Esophagus (tissue), 2 donors: Measurements from ENCODE around the gene PXYLP1. TPM values are rescaled to one million over a fixed set of nuclear protein-coding genes. Genes with fewer than 3 reads are reported as not detected.

Experiments used
- H3K27ac ChIP-seq, 2 donors: one replicate each; pipeline ENCODE4 v1.5.1; 2013; ENCODE audit warnings: low read depth in 2 of 2, mild to moderate bottlenecking in 2 of 2, inconsistent platforms in 1 of 2, low read length in 1 of 2, moderate library complexity in 1 of 2
- H3K27me3 ChIP-seq, 2 donors: one replicate each; pipeline ENCODE4 v1.6.1; 2013; ENCODE audit warnings: low read length in 2 of 2, control low read depth in 1 of 2, mild to moderate bottlenecking in 1 of 2; ENCODE audit not compliant: insufficient read depth in 2 of 2, control insufficient read depth in 1 of 2
- H3K36me3 ChIP-seq, 2 donors: one replicate each; pipeline ENCODE4 v1.6.1; 2013; ENCODE audit warnings: low read length in 1 of 2; ENCODE audit not compliant: control insufficient read depth in 2 of 2, insufficient read depth in 2 of 2
- H3K4me1 ChIP-seq, 2 donors: one replicate each; pipeline ENCODE4 v1.6.1; 2013; ENCODE audit warnings: low read length in 1 of 2; ENCODE audit not compliant: control insufficient read depth in 2 of 2, insufficient read depth in 2 of 2
- H3K4me3 ChIP-seq, 2 donors: one replicate each; pipeline ENCODE4 v1.5.1; 2013; ENCODE audit warnings: low read length in 2 of 2, mild to moderate bottlenecking in 2 of 2, low read depth in 1 of 2, moderate library complexity in 1 of 2
- H3K9me3 ChIP-seq, 2 donors: one replicate each; pipeline ENCODE4 v1.6.1; 2013; ENCODE audit warnings: mild to moderate bottlenecking in 2 of 2, low read depth in 1 of 2, low read length in 1 of 2, moderate library complexity in 1 of 2; ENCODE audit not compliant: control insufficient read depth in 2 of 2, insufficient read depth in 1 of 2
- WGBS, 2 donors: extraction: QIAGEN DNeasy Blood & Tissue Kit; methylation state at CpG; one replicate each; pipeline ENCODE4 v1.1.7; 2013; 5-methylcytosine and 5-hydroxymethylcytosine counted together
- polyA plus RNA-seq, 2 donors: library from polyadenylated mRNA; stranded (reverse); fragments of 200-250 nt; gene quantifications; one replicate each; pipeline ENCODE4 v1.2.3, GENCODE V29; 2013
- donor health status: healthy with polysubstance abuse.
- donor health status: Bipolar disorder and iron deficiency.

PXYLP1 gene
- polyA plus RNA-seq, 2 donors: 1.1 to 1.2 TPM

DNA sequence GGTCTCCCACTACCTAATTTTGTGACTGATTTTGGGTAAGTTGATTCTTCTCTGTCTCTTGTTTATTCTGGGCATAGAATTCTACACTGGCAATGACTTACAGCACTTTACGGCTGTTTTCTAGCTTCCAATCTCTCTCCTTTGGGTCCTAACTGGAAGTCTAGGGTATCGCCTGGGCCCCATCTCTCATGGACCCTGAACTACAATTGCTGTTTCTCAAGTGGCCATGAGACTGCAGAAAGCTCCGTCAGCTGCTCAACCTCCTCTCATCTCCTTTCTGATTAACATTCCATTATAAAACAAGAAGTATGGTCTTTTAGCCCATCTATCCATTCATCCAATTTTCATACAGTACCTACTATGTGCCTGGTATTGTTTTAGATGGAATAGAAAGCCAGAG lies 4.4 kb upstream of the PXYLP1 start:
- Histone ChIP-seq H3K27ac (no peak overlapping the region), H3K27me3 (no peaks in the 10 kb centered on the region), H3K4me3 (no peak overlapping the region), H3K9me3 (no peaks in the 10 kb centered on the region), H3K36me3 (no peaks in the 10 kb centered on the region), H3K4me1 (peaks cover 0 to 2% of the 10 kb centered on the region in 2 donors)
- 89 to 94% methylated on average over 3 of the region's 3 CpGs for WGBS, 2 donors

DNA sequence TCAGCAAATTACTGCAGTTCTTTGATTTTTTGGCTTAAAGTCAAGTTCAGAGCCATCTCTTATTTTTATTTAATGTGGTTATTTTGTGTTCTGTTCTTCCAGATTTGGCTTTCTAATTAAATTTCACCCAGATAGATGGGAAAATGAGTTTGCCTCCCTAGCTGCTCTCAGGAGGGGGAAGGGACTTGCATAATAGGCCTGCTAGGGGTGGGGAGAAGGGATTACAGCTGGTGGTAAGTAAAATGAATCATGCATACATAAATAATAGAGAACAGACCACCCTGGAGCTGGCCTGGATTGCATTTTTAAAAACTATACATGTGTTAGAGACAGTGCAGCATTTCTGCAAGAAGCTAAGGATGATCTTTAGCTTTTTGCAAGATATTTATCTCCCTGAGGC lies 3.9 kb upstream of the PXYLP1 start:
- H3K4me3 ChIP-seq: no peak overlapping the region
- H3K27me3 ChIP-seq: no peaks in the 10 kb centered on the region
- no peaks in the 10 kb centered on the region for H3K36me3 ChIP-seq
- peaks cover 0 to 2% of the 10 kb centered on the region in 2 donors for H3K4me1 ChIP-seq
- no peaks in the 10 kb centered on the region for H3K9me3 ChIP-seq
- H3K27ac ChIP-seq: no peak overlapping the region

DNA sequence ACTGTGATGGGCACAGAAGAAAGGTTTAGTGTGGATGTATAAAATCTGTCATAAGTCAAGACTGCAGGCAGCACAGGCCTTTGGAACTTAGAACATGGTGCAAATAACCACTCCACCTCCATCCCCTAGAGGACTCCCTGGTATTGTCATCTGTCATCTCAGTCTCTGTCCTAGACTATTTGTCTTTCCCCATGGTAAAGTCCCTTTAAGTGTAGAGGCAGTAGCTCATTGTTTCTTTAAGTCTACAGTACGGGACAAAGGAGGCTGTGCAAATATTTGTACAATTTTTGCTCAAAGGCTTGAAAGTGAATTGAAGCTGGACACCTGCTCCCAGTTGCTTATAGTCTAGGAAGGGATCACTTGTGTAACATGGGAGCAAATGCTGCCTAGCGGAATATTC lies 3.2 kb upstream of the PXYLP1 start:
- H3K27ac ChIP-seq: no peak overlapping the region
- no peaks in the 10 kb centered on the region for H3K36me3 ChIP-seq
- H3K4me1 ChIP-seq: peaks cover 2% of the 10 kb centered on the region in 2 donors
- 63 to 75% methylated on average over 2 of the region's 2 CpGs for WGBS, 2 donors
- H3K9me3 ChIP-seq: no peaks in the 10 kb centered on the region
- no peaks in the 10 kb centered on the region for H3K27me3 ChIP-seq
- no peak overlapping the region for H3K4me3 ChIP-seq

DNA sequence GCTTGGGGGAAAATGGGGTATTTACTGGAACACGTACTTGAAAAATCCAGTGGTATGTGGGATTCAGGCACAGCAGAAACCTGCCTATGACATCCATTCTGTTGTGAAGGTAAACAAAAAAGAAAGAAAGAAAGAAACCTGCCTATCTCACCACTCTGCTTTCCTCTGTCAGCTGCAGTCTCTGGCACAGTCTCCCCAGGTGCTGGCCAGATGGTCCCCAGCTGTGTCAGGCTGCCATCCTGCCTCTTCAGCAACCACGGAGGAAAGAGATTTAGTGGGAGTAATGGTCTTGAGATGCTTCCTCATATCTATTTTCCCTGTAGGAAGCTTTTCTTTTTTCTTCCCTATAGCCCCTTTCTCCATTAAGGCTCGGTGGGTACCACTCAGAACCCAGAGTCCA lies 2.5 kb upstream of the PXYLP1 start:
- WGBS, 2 donors: 64 to 76% methylated on average over 3 of the region's 3 CpGs
- H3K4me3 ChIP-seq: no peak overlapping the region
- no peaks in the 10 kb centered on the region for H3K27me3 ChIP-seq
- no peaks in the 10 kb centered on the region for H3K9me3 ChIP-seq
- H3K36me3 ChIP-seq: no peaks in the 10 kb centered on the region
- peaks cover 2% of the 10 kb centered on the region in 2 donors for H3K4me1 ChIP-seq
- no peak overlapping the region for H3K27ac ChIP-seq

DNA sequence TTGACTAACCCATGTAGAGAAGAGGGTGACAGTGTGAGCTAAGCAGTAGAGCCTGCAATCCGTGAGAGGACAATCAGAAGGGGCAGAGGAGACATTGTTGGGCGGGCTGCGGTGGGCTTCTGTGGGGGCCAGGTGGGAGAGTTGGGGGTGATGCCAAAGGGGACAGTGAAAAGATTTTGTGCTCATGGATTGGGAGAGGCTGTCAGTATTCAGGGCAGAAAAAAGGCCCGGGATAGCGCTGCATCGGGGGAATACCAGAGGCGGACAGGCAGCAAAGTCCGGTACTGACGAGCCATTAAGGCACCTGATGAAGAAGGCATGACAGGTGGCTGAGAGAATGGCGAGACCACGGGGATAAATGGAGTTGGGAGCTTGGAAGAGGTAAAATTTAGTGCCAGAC lies 1.3 kb upstream of the PXYLP1 start:
- WGBS, 2 donors: 97 to 98% methylated on average over 11 of the region's 11 CpGs
- peaks cover 2% of the 10 kb centered on the region in 2 donors for H3K4me1 ChIP-seq

DNA sequence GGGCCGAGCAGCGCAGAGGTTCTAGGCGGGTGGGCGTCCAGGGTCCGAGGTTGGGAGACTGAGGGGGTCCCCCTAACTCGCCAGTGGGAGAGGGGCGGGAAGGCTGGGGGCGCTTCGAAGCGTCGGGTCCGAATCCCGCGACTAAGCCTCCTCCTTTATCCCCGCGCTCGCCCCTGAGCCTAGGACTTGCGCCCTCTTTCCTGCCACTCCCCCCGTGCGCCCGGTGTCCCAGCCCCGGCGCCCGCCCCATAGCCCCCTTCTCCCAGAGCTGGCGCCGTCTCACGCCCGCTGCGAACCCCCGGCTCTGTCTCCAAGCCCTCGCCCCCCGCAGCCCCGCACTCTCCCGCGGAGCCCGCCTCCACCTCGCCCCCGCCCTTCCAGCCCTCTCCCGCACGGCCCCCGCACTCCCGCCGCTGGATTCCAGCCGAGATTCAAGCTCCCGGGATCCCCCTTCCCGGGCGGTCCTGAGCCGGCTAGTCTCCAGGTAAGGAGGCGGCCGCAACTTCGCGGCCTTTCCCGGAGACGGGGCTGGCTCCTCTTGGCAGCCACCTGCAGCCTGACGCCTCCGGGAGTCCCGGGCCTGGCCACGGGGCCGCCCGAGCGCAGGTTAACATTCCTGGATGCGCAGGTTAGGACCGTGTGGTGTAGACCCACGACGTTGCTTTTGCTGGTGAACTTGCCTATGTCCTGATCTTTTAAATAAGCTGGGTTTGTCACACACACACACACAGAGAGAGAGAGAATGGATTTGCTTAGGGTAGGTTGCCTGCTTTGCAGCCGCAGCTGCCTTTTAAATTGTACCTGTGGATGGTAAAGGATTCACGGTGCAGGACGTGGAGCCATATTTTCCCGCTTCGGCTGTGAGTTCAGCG lies 563 bp downstream of the PXYLP1 start:
- 2% methylated on average over 39 to 71 of the region's 71 CpGs for WGBS, 2 donors

More for the DNA sequence above, 1.3 kb upstream of the PXYLP1 start:
- Histone ChIP-seq H3K27ac (no peak overlapping the region), H3K36me3 (no peaks in the 10 kb centered on the region), H3K27me3 (no peaks in the 10 kb centered on the region), H3K4me3 (no peak overlapping the region), H3K9me3 (no peaks in the 10 kb centered on the region)

DNA sequence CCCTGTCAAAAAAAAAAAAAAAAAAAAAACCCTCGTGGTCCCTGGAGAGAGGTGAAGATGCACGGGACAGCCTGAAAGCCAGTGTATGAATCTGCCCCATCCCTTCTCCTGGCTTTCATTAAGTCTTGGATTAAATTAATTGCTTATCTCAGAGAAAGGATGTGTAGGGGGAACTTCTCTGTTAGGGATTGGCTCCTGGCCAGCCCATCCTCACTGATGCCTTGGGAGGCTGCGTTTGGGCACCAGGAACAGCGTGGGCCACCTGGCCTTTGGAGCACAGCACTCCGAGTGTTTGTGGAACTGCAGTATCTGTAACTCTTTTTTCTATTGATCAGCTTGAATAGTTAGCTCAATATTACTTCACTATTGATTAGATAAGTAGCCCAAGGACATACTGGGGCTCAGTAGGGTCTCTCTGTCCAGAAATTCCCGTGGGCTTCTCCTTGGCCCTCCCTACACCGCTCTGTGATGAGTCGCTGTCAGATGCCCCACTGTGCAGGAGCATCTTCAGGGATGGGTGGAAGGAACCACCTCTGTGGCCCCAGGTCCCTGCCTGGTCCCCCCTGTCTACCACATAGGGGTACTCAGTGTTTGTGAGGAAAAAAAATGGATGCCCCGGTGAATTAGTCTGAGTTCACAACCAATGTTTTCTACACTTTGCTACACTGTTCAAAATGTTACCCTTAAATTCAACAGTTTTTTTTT lies 2.0 kb downstream of the PXYLP1 start:
- H3K9me3 ChIP-seq: no peaks in the 10 kb centered on the region
- H3K27ac ChIP-seq: no peak overlapping the region
- H3K4me1 ChIP-seq: peaks cover 2% of the 10 kb centered on the region in 2 donors
- no peaks in the 10 kb centered on the region for H3K27me3 ChIP-seq
- 83 to 89% methylated on average over 9 of the region's 9 CpGs for WGBS, 2 donors
- H3K4me3 ChIP-seq: no peak overlapping the region
- no peaks in the 10 kb centered on the region for H3K36me3 ChIP-seq

More for the DNA sequence above, 563 bp downstream of the PXYLP1 start:
- H3K9me3 ChIP-seq: no peaks in the 10 kb centered on the region
- peaks cover 2% of the 10 kb centered on the region in 2 donors for H3K4me1 ChIP-seq
- H3K4me3 ChIP-seq: peak overlapping the region; percentile 69 to 77
- H3K27me3 ChIP-seq: no peaks in the 10 kb centered on the region
- H3K27ac ChIP-seq: peak overlapping the region; percentile 35 to 45
- no peaks in the 10 kb centered on the region for H3K36me3 ChIP-seq

DNA sequence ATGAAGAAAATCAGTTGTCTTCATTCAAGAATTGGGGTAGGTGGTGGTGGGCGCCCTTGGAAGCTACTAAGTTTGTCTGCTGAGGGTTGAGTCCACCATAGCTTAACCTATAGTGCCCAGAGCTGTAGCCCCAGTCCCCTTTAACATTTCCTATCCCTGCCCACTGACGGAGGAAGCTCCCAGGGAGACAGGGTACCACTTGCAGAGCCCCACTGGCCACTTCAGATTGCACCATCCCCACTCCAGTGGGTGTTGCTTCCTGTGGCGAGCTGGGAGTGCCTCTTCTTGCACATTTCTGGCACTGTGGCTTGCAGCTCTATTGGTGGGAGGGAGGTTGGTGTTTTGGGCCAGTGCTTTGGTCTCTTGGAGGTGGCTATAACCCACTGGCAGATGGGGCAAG lies 2.7 kb downstream of the PXYLP1 start:
- no peaks in the 10 kb centered on the region for H3K27me3 ChIP-seq
- no peaks in the 10 kb centered on the region for H3K36me3 ChIP-seq
- no peak overlapping the region for H3K27ac ChIP-seq
- no peak overlapping the region for H3K4me3 ChIP-seq
- 80 to 85% methylated on average over 3 of the region's 3 CpGs for WGBS, 2 donors
- no peaks in the 10 kb centered on the region for H3K9me3 ChIP-seq
- peaks cover 2% of the 10 kb centered on the region in 2 donors for H3K4me1 ChIP-seq

DNA sequence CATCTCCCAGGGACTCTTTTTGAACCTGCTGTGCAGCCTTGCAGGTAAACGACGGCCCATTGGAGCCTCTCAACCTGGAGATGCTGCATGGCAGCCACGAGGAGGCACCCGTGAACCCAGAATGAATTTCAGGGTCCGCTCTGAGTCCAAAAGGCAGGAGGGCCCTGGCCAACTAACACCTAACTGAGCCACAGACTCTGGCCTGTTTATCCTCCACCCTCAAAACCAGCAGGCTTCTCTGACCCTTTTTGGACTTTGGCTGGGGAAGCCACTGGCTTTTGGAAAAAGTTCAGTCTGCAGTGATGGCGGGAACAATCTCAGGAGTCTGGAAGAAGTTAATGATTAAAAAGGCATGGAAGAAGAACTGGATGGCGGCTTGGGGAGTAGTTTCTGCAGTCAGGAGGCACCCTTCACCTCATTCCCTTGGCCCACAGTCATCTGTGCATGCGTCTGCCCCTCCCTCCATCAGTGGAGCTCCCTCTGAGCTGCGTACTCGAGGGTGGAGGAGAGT lies 4.1 kb downstream of the PXYLP1 start:
- H3K36me3 ChIP-seq: no peaks in the 10 kb centered on the region
- 77 to 88% methylated on average over 10 of the region's 10 CpGs for WGBS, 2 donors
- H3K27me3 ChIP-seq: no peaks in the 10 kb centered on the region
- H3K27ac ChIP-seq: no peak overlapping the region
- H3K9me3 ChIP-seq: no peaks in the 10 kb centered on the region
- no peak overlapping the region for H3K4me3 ChIP-seq
- peaks cover 1 to 2% of the 10 kb centered on the region in 2 donors for H3K4me1 ChIP-seq
